GM23338 (cell line): ENCODE data around the gene IFITM1. TPM values are rescaled to one million over a fixed set of nuclear protein-coding genes. Genes with fewer than 3 reads are reported as not detected.
A peak's percentile ranks its signal among the peaks of the same experiment; 100 is the strongest.

Experiments used
- ATAC-seq: fragments of 200-7000 bp; cut with Tn5 transposase; 3 replicates; pipeline ENCODE4 v1.9.1; 2020
- DNase-seq: peaks from one replicate; pipeline ENCODE4 v3.0.0-alpha.2; 2015; ENCODE audit warnings: low spot score
- H2AFZ ChIP-seq: fragments of 200-600 bp; sonication (generic); 2 replicates; pipeline ENCODE4 v1.8.0; 2016; ENCODE audit warnings: antibody characterized with exemption, mild to moderate bottlenecking, moderate library complexity
- H3F3A ChIP-seq: fragments of 200-600 bp; sonication (generic); replicated peaks from 2 replicates; pipeline ENCODE4 v1.8.0; 2017; ENCODE audit warnings: antibody characterized with exemption, mixed run types, low read depth
- H3K27ac ChIP-seq: fragments of 200-600 bp; sonication (generic); 2 replicates; pipeline ENCODE4 v1.6.1; 2016; ENCODE audit warnings: low read depth
- H3K27me3 ChIP-seq: fragments of 200-600 bp; sonication (generic); 2 replicates; pipeline ENCODE4 v1.8.0; 2016; ENCODE audit warnings: mild to moderate bottlenecking, mixed run types, moderate library complexity; ENCODE audit not compliant: insufficient read depth
- H3K36me3 ChIP-seq: fragments of 200-600 bp; sonication (generic); 2 replicates; pipeline ENCODE4 v1.8.0; 2016; ENCODE audit warnings: mild to moderate bottlenecking; ENCODE audit not compliant: insufficient read depth
- H3K4me1 ChIP-seq: fragments of 200-600 bp; sonication (generic); 2 replicates; pipeline ENCODE4 v1.8.0; 2016; ENCODE audit warnings: mild to moderate bottlenecking, moderate library complexity; ENCODE audit not compliant: insufficient read depth
- H3K4me2 ChIP-seq: fragments of 200-600 bp; sonication (generic); 2 replicates; pipeline ENCODE4 v1.7.1; 2017; ENCODE audit warnings: mixed run types
- H3K4me3 ChIP-seq: fragments of 200-600 bp; sonication (generic); 2 replicates; pipeline ENCODE4 v1.6.1; 2016; ENCODE audit warnings: mixed run types
- H3K79me2 ChIP-seq: fragments of 200-600 bp; sonication (generic); replicated peaks from 2 replicates; pipeline ENCODE4 v1.8.0; 2017; ENCODE audit warnings: mild to moderate bottlenecking; ENCODE audit not compliant: insufficient read depth
- H3K9me2 ChIP-seq: fragments of 200-600 bp; sonication (generic); 2 replicates; pipeline ENCODE4 v1.8.0; 2017; ENCODE audit not compliant: insufficient read depth
- H4K20me1 ChIP-seq: fragments of 200-600 bp; sonication (generic); replicated peaks from 2 replicates; pipeline ENCODE4 v1.8.0; 2017; ENCODE audit warnings: mild to moderate bottlenecking; ENCODE audit not compliant: insufficient read depth
- H3K27ac Mint-ChIP-seq: 2 replicates; pipeline ENCODE4 v1.8.0; 2020; ENCODE audit warnings: inconsistent platforms, mild to moderate bottlenecking, moderate library complexity, mixed read lengths
- H3K27me3 Mint-ChIP-seq: 3 replicates; pipeline ENCODE4 v1.8.0; 2022; ENCODE audit warnings: low read depth, mild to moderate bottlenecking, moderate library complexity, mixed read lengths, inconsistent platforms; ENCODE audit not compliant: insufficient read depth, poor library complexity
- H3K36me3 Mint-ChIP-seq: 3 replicates; pipeline ENCODE4 v1.8.0; 2021; ENCODE audit warnings: low read depth, mild to moderate bottlenecking, inconsistent platforms, moderate library complexity, mixed read lengths
- H3K4me1 Mint-ChIP-seq: 3 replicates; pipeline ENCODE4 v1.8.0; 2020; ENCODE audit warnings: mild to moderate bottlenecking, inconsistent platforms, mixed read lengths
- H3K4me3 Mint-ChIP-seq: 3 replicates; pipeline ENCODE4 v1.8.0; 2021; ENCODE audit warnings: moderate library complexity, mild to moderate bottlenecking, inconsistent platforms, mixed read lengths
- H3K9me3 Mint-ChIP-seq: 3 replicates; pipeline ENCODE4 v1.8.0; 2020; ENCODE audit warnings: moderate library complexity, mild to moderate bottlenecking, inconsistent platforms, mixed read lengths
- ETS1 ChIP-seq: IDR thresholded peaks from 2 replicates; pipeline ENCODE4 v1.6.1; 2016; ENCODE audit warnings: antibody characterized with exemption
- JUNB ChIP-seq: IDR thresholded peaks from one replicate; pipeline ENCODE4 v1.6.1; 2016; ENCODE audit warnings: antibody characterized with exemption; ENCODE audit not compliant: unreplicated experiment
- NANOG ChIP-seq: IDR thresholded peaks from 2 replicates; pipeline ENCODE4 v1.6.1; 2016; ENCODE audit warnings: antibody characterized with exemption, borderline replicate concordance
- REST ChIP-seq: IDR thresholded peaks from one replicate; pipeline ENCODE4 v1.6.1; 2018; ENCODE audit warnings: antibody characterized with exemption; ENCODE audit not compliant: unreplicated experiment
- ZNF114 ChIP-seq: fragments of 250-450 bp; sonication (Bioruptor Pico); IDR thresholded peaks from 2 replicates; pipeline ENCODE4 v1.5.0; 2020; ENCODE audit warnings: mild to moderate bottlenecking, moderate library complexity
- ZNF462 ChIP-seq: fragments of 250-450 bp; sonication (Bioruptor Pico); IDR thresholded peaks from 2 replicates; pipeline ENCODE4 v1.5.0; 2020; ENCODE audit warnings: mild to moderate bottlenecking, moderate library complexity
- polyA plus RNA-seq: library from polyadenylated mRNA; unstranded; fragments of >200 nt; fragmentation: Nextera tagmentation; extraction: Ambion mirVana; gene quantifications from 2 replicates; pipeline ENCODE4 v1.2.1, GENCODE V29; 2016
- total RNA-seq: library from RNA; depleted of rRNA; stranded (reverse); fragments of >200 nt; shearing (Covaris generic); gene quantifications from 2 replicates; pipeline ENCODE4 v1.2.3, GENCODE V29; 2014

Gene IFITM1
- total and polyA plus RNA-seq, 2 experiments from 2014 or later: 396 to 1,194 TPM

GRCh38 chr11:278001-278951 lies 35.6 kb upstream of the IFITM1 start, which contains the start of gene NLRP6:
Gene NLRP6 (plus strand): TSS chr11:278407. CDS start chr11:278570, 163 bp downstream.
- DNase-seq (no peak), ATAC-seq (no peak)
- Histone ChIP-seq H3K4me1 (no peaks in the 10 kb centered on the region), H2AFZ (no peak within 1 kb of the TSS), H4K20me1 (no peaks in the 10 kb centered on the region), H3K79me2 (no peaks in the 10 kb centered on the region), H3K36me3 (no peaks in the 10 kb centered on the region), H3K4me2 (peak within 1 kb of the TSS; percentile 74; the same call in 1 of the 2 replicates), H3K27ac (no peak within 1 kb of the TSS), H3F3A (no peaks in the 10 kb centered on the region; the same call in 1 of the 2 replicates), H3K27me3 (peaks cover 54% of the 10 kb centered on the region), H3K4me3 (peak within 1 kb of the TSS; percentile 51), H3K9me2 (no peaks in the 10 kb centered on the region)
- H3K4me3 Mint-ChIP-seq: peak within 1 kb of the TSS; percentile 10; the same call in 1 of the 3 replicates
- H3K27me3 Mint-ChIP-seq: peaks cover 50% of the 10 kb centered on the region
- no peak for TF ChIP-seq ETS1
- TF ChIP-seq ZNF462 (CRISPR knock-in tag): no peak
- no peak for TF ChIP-seq JUNB
- TF ChIP-seq REST: no peak
- TF ChIP-seq NANOG: no peak
- TF ChIP-seq ZNF114 (CRISPR knock-in tag): no peak
- H3K4me1 Mint-ChIP-seq: peaks cover 23% of the 10 kb centered on the region
- no peaks in the 10 kb centered on the region; the same call in 2 of the 3 replicates for H3K36me3 Mint-ChIP-seq
- no peak within 1 kb of the TSS for H3K27ac Mint-ChIP-seq
- no peaks in the 10 kb centered on the region for H3K9me3 Mint-ChIP-seq
